HG03521 (cell line): ENCODE results near the gene ESPN.
"Not testable (repeated sequence)": the region's sequence is repeated elsewhere in the genome, so short reads cannot be mapped to it uniquely, and the experiment has no call there.

Experiments used
- ATAC-seq: cut with Tn5 transposase; IDR thresholded peaks from one replicate; pipeline ENCODE4 v1.9.1; 2021; ENCODE audit warnings: mild to moderate bottlenecking, moderate library complexity; ENCODE audit not compliant: unreplicated experiment

The ESPN gene

DNA sequence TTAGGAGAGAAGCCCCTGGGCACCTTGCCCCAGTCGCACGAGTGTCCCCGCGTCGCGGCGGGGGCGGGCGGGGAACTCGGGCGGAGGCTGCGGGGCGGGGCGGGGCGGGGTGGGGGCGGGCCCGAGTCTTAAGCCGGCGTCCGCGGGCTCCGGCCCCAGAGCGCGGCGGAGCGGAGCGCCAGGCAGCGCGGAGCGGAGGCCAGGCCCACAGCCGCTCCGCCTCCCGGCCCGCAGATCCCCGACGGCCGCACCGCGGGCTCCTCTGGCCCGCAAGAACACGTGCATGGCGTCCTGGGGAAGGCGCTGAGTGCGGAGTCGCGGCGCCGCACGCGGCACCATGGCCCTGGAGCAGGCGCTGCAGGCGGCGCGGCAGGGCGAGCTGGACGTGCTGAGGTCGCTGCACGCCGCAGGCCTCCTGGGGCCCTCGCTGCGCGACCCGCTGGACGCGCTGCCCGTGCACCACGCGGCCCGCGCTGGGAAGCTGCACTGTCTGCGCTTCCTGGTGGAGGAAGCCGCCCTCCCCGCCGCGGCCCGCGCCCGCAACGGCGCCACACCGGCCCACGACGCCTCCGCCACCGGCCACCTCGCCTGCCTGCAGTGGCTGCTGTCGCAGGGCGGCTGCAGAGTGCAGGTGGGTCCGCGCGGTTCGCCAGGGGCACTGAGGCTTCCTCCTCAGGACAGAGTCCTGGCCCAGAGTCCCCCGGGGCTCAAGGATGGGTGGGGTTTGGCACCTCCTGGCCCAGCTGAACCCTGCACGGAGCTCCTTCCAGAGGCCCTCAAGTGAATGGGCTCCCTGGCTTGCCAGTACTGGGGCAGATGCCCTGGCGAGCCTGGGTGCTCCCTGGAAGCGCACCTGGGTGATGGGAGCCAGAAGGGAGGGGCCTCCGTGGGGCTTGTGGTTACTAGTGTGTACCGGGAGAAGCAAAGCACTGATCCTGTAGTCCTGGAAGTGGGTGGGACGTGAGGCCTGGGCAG is at the start of gene ESPN:
TSS of gene ESPN (plus strand) at position 158 of the 975 bp plus-strand sequence. CDS start at position 338, 180 bp downstream.
- ATAC-seq: no peak

DNA sequence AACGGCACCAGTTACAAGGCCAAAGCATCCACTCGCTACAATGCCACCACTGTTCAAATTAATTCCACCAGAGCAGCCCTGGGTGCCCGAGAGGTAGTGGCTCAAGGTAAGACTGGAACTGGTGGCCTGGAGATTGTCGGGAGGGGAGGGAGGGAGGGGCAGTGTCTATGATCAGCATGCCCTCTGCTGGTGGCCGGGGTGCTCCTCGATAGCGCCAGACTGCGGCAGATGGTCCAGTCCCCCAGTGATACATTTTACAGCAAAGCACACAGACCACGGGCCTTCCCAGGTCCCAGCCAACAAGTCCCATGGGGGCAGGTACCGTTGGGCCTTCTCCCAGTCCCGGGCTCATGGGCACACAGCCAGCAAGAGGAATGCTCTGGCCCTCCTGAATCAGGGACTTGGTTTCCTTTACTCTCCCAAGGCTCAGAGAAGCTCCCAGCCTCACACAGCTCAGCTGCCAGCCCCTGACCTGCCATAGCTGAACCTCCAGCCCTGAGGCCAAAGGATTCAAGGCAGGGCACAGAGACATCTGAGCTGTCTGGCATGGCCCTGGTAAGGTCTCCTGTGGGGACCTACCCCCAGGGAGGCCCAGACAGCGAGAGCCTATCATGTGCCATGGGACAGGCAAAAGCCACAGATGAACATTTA is 46.4 kb upstream of the ESPN start:
- ATAC-seq: no peak

GRCh38 chr1:6380037-6380436 is 44.5 kb upstream of the ESPN start:
- ATAC-seq: no peak

GRCh38 chr1:6384135-6384534 is 40.4 kb upstream of the ESPN start:
- no peak for ATAC-seq

- no peak for ATAC-seq
Measured at GRCh38 chr1:6384962-6385361, 39.6 kb upstream of the ESPN start.

DNA sequence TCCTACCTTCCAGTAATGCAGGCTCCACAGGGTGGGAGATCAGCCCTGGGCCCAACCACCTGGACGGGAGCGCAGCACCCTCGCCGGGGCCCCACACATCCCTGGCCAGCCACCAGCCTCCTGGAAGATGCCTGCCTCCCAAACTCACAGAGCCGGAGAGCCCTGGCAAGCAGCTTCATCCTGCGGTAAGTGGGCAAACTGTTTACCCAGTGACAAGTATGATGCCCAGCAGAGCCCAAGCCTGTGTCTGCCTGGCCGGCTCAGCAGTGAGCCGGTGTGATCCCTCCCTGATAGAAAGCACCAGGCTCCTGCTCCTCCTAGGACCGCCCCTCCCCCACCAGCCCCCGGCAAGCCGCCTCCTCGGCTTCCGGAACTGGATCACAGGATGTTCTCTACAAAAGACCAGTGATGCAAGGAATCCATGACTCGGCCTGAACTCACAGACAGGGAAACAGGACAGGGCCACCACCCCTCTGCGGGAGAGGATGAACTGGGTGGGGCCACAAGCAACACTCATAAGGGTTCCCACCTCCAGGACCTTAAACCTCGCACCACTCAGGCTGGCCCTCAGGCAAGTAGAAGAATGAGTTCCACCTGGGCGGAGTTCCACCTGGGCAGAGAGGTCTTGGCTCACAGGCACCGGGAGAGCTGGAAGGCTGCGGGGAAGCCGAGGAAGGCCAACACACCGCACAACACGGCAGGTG is 38.9 kb upstream of the ESPN start:
- no peak for ATAC-seq

- ATAC-seq: no peak
Measured at GRCh38 chr1:6386371-6386949, 38.1 kb upstream of the ESPN start.

GRCh38 chr1:6389971-6390370 is 34.6 kb upstream of the ESPN start:
- no peak for ATAC-seq

DNA sequence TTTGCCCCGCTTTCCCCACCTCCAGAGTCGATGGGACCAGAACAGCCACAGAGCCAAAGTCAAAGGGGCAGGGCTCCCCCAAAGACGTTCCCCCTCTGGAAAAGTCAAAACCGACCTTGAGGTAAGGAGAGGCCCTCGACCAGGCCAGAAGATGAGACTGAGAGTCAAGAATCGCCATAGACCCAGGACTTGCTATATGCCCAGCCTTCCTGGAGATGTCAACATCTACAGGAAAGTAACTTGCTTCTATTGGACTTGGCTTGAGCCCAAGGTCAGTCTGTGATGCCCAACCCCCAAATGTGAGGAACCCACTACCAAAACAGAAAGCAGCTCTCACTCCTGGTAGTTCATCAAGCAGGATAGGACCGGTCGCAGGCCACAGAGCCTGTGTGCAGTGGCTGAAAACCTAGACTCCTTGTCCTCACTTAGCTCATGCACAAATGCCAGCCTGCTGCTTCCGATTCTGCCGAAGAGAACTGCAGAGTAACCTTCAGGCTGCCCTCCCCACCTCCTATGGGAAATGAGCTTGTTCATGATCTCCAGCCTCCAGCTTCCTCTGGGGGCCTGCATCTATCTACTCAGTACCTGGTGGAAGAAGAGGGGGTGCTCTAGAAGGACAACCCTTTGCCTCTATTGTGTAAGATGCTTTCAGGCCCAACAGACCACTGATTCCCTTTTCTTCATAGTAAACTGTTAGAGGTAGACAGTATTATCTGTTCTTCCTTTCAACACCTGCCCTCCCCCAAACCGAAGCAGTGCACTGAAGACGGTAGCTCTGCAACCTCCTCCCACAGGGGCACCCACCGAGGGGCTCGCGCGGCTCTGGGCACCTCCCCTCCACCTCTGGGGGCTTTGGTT is 32.4 kb upstream of the ESPN start:
- no peak for ATAC-seq

- ATAC-seq: peak; percentile 6
Measured at GRCh38 chr1:6392809-6393399, 31.7 kb upstream of the ESPN start.

DNA sequence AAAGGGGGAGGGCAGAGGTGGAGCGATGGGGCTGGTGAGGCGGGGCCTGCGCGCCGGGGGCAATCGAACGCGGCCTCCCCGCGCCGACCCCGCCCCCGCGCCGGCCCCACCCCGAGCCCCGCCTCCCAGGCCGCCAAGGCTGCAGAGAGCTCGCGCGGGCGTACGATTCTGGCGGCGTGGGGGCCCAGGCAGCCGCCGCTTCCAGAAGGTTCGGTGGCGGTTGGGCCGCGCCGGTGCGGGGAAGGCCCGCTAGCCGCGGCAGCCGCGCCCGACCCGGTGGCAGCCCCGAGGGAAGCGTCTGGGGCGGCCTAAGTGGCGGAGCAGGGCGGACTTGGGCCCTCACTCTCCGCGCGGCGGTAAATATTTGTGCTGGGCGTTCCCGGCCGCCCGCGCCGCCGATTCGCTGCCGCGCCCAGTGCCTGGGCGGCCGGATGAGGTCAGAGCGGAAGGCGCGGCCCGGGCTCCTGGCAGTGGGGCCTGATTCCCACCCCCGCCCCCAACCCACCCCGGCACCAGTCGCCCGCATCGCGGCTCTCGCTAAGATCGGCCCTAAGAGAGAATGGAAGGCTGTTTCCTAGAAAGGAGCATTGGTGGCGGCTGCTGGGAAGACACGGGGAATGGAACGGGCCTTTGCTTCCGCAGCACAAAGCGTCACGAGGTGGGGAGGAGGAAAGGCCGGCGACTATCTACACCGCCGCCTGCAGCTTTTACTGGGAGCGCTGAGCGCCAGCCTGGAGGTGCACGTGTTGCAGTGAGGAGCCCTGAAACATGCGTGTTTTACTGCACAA is 31.0 kb upstream of the ESPN start, which contains the start of gene ACOT7:
TSS of gene ACOT7 (minus strand) at position 368 of the 788 bp plus-strand sequence. CDS start 368 bp downstream, outside the sequence.
- peak; percentile 75 for ATAC-seq

GRCh38 chr1:6395130-6395529 is 29.4 kb upstream of the ESPN start:
- ATAC-seq: not testable (repeated sequence)

- not testable (repeated sequence) for ATAC-seq
Measured at GRCh38 chr1:6395781-6396244, 28.8 kb upstream of the ESPN start.

GRCh38 chr1:6396998-6397397 is 27.6 kb upstream of the ESPN start:
- ATAC-seq: no peak

GRCh38 chr1:6397844-6398441 is 26.6 kb upstream of the ESPN start:
- no peak for ATAC-seq

DNA sequence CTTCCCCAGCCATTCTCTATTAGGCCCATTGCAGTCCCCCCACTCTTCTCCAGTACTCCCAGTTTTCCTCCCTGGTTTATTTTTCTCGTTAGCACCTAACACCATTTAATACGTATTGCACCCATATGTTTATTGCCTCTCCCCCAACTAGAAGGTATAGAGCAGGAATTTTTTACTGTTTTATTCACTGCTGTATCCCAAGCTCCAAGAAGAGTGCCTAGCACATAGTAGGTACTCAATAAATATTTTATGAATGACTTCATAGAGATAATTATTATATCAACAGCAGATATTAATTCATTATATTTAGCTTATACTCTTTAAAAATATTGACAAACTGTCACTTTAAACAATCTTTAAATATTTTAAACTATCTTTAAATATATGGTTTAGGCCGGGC is 25.3 kb upstream of the ESPN start:
- no peak for ATAC-seq

DNA sequence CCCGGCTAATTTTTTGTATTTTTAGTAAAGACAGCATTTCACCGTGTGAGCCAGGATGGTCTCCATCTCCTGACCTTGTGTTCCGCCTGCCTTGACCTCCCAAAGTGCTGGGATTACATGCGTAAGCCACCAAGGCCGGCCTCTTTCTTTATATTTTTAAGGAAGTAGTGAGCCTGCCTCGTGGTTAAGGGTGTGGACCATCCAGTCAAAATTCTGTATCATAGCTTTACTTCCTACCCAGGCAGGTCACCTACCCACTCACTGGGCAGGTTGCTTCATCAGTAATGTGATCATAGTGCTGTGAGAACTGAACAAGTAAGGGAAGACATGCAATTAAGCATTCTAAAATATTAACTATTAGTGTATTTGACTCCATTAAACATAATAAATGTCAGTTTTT is 22.9 kb upstream of the ESPN start:
- ATAC-seq: no peak

- ATAC-seq: no peak
Measured at GRCh38 chr1:6408023-6408422, 16.6 kb upstream of the ESPN start.
